ENCODE data around the gene EVA1A. TPM values are rescaled to one million over a fixed set of nuclear protein-coding genes. Genes with fewer than 3 reads are reported as not detected.

The EVA1A gene
- total RNA-seq, 4 donors from 2014 or later: 1.3 to 1.6 TPM; not detected in 2

DNA sequence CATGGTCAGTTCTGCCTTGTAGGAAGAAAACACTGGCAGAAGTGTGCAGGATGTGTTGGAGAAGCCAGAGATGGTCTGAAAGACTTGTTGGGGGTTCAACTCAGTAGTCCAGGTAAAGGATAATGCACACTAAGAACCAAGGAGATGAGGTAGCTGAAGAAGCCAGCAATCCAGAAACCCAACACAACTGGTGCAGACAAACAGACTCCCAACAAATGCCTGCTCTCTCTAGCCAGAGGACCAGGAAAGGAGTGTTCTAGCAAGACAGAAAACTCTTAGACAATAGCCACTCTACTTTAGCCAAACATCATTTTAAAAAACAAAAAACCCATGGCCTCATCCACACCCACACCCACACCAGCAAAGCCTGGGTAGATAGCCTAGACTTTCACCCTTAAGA lies 33.9 kb downstream of the EVA1A start:
- H3K4me3 ChIP-seq: no peak overlapping the region
- no peaks in the 10 kb centered on the region for H3K27me3 ChIP-seq
- TF ChIP-seq, protein P1, sequence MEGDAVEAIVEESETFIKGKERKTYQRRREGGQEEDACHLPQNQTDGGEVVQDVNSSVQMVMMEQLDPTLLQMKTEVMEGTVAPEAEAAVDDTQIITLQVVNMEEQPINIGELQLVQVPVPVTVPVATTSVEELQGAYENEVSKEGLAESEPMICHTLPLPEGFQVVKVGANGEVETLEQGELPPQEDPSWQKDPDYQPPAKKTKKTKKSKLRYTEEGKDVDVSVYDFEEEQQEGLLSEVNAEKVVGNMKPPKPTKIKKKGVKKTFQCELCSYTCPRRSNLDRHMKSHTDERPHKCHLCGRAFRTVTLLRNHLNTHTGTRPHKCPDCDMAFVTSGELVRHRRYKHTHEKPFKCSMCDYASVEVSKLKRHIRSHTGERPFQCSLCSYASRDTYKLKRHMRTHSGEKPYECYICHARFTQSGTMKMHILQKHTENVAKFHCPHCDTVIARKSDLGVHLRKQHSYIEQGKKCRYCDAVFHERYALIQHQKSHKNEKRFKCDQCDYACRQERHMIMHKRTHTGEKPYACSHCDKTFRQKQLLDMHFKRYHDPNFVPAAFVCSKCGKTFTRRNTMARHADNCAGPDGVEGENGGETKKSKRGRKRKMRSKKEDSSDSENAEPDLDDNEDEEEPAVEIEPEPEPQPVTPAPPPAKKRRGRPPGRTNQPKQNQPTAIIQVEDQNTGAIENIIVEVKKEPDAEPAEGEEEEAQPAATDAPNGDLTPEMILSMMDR (IDR thresholded peaks at IDR 0.05): no peak
- no peak for TF ChIP-seq EP300 (IDR thresholded peaks at IDR 0.05)
- no peak for DNase-seq (ENCODE audit: low spot score in 2 of 2)
- H3K27ac ChIP-seq: no peak overlapping the region
- H3K36me3 ChIP-seq: no peaks in the 10 kb centered on the region
- no peaks in the 10 kb centered on the region for H3K4me1 ChIP-seq
- H3K9me3 ChIP-seq: no peaks in the 10 kb centered on the region

DNA sequence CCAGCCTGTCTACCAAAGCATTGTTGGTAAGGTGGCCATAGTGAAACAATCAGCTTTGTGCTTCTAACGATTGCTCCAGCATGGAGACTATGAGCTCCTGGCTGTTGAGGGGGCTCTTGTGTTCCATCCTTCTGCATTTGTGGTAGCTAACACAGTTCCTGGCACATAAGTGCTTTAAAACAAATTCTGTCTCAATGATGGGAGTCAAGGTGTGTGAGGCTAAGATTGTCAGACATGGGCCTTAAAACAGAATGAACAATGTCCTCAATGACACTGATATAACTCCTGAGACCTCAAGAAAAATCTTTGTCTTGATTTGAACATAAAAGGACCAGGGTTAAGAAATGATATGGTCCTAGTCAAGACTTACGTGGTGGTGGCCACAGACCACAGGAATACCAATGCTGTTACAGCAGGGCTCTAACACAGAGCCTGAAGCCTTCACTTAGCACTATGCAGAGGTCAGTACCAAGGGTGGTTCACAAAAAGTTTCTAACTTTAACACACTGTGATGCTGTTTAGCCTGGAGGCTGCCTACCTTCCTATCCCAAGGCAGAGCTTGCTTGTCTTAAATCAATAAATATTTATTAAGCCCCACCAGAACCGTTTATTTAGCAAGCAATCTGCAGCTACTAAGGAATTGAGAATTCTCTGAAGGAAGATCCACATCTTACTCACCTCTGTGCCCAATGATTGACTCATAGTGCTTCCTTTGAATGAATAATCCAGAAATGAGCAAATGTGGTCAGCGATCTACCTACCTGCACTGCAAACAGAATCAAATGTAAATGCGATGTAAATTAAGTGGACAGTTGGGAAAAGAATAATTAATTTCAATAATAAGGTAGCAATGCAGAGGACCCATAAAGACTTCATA lies 35.1 kb downstream of the EVA1A start:
- H3K27me3 ChIP-seq: no peaks in the 10 kb centered on the region
- H3K27ac ChIP-seq: no peak overlapping the region
- H3K4me1 ChIP-seq: no peaks in the 10 kb centered on the region
- H3K36me3 ChIP-seq: no peaks in the 10 kb centered on the region
- H3K4me3 ChIP-seq: no peak overlapping the region
- TF ChIP-seq, protein P1 (IDR thresholded peaks at IDR 0.05): no peak
- TF ChIP-seq POLR2A (IDR thresholded peaks at IDR 0.05) (no peak), EP300 (IDR thresholded peaks at IDR 0.05) (no peak)
- DNase-seq (ENCODE audit: low spot score in 2 of 2): no peak
- WGBS, 2 donors: 87 to 91% methylated on average over 5 of the region's 5 CpGs
- no peaks in the 10 kb centered on the region for H3K9me3 ChIP-seq

DNA sequence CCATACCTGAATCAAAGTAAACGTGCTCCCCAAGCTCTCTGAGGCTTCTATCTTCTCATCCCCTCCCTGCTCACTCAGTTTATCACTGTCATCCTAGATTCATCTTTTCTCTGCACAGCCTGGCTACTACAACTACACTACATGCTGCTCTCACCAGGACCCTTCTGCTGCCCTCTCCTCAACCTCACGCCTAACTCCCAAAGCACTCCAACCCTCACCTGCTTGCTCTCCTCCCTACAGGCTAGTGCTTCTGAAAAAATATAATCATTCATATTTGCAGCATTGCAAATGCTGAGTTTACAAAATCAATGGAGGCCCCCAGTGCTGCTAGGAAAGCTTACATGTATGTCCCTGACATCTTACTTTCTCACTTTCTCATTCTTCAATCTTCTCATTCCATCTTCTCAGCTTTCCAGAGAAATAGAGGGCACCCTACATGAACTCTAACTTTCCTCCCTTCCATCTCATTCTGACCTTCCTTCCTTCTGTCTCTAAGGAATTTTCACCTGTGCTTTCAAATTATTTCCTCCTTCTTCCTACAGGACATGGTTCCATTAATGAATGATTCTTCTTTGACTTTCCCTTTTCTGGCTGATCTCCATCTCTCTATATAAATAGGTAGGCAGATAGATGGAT lies 36.3 kb downstream of the EVA1A start:
- Histone ChIP-seq H3K36me3 (no peaks in the 10 kb centered on the region), H3K4me1 (no peaks in the 10 kb centered on the region), H3K27ac (no peak overlapping the region), H3K27me3 (no peaks in the 10 kb centered on the region), H3K4me3 (no peak overlapping the region), H3K9me3 (no peaks in the 10 kb centered on the region)
- DNase-seq (ENCODE audit: low spot score in 2 of 2): no peak
- WGBS, 2 donors: 92 to 93% methylated on average over 2 of the region's 2 CpGs
- TF ChIP-seq POLR2A (IDR thresholded peaks at IDR 0.05) (no peak), EP300 (IDR thresholded peaks at IDR 0.05) (no peak)
- TF ChIP-seq, protein P1 (IDR thresholded peaks at IDR 0.05): no peak

DNA sequence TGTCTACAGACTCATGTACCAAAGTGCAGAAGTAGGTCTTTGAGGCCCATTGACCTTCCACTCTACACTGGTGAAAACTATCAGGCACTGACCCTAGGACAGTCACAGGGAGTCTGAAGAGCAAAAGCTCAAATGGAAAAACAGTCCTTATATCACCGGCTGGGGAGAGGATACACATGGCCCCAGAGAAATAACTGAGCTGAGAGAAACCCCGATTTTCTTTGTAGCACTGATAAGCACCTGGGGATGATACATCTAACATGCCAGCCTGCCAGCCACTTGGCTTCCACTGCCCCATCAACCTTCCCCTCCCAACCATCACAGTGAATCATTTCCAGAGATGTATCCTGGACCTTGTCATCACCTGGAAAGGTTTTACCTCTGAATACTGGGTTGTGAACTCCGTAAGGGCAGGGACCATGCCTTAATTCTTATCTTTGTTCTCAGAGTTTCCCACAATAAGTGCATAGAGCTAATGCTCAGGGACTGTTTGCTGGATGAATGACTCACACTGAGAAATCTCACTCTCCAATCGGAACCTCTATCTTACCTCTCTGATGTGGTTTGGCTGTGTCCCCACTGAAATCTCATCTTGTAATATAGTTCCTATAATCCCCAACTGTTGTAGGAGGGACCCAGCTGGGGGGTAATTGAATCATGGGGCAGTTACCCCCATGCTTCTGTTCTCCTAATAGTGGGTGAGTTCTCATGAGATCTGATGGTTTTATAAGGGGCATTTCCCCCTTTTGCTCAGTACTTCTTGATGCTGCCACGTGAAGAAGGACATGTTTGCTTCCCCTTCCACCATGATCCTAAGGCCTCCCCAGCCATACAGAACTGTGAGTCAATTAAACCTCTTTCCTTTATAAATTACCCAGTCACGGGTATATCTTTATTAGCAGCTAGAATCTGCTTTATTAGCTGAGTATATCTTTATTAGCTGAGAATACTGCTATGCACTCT lies 37.1 kb downstream of the EVA1A start:
- 81 to 83% methylated on average over 6 of the region's 6 CpGs for WGBS, 2 donors
- no peak for DNase-seq (ENCODE audit: low spot score in 2 of 2)
- no peak overlapping the region for H3K27ac ChIP-seq
- no peaks in the 10 kb centered on the region for H3K9me3 ChIP-seq
- no peak overlapping the region for H3K4me3 ChIP-seq
- H3K4me1 ChIP-seq: no peaks in the 10 kb centered on the region
- TF ChIP-seq, protein P1 (IDR thresholded peaks at IDR 0.05): no peak
- TF ChIP-seq EP300 (IDR thresholded peaks at IDR 0.05) (no peak), POLR2A (IDR thresholded peaks at IDR 0.05) (no peak)
- no peaks in the 10 kb centered on the region for H3K36me3 ChIP-seq
- no peaks in the 10 kb centered on the region for H3K27me3 ChIP-seq

All from tibial nerve (tissue), 4 donors.